ENCODE data around the gene FAXC. TPM values are rescaled to one million over a fixed set of nuclear protein-coding genes. Genes with fewer than 3 reads are reported as not detected.

The FAXC gene
- total RNA-seq, 2 experiments from 2014 or later, result not detected

DNA sequence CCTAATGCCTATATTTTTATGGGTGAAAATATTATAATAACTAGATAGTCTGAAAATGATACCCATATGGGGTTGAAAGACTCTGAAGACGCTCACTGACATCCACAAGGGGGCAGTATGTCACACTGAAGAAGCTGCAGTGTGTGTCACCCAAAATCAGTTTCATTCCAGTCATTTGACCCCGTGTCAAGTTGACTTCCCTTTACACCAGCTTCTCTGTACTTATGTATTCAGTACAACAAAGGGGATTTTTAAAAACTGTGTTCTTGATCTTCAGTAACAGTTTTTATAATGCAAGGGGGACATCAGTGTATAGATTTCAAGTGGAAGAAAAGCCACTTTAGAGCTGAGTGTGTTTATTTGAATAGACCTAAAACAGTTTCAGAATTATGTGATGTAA is 19.3 kb downstream of the FAXC start:
- ChIA-PET CTCF (interaction anchor here (0.7 to 2.1 kb wide), 8 partner anchors 9 to 316 kb away, joined by 3 to 14 read pairs (median 4); no protein-coding TSS in a partner anchor), POLR2A (interaction anchor here (1.1 kb wide), 1 partner anchor 96 kb away, joined by 4 read pairs; no protein-coding TSS in a partner anchor)
- Mint-ChIP-seq H3K27ac (no peak overlapping the region), H3K36me3 (ENCODE audit: low read depth) (no peaks in the 10 kb centered on the region), H3K4me3 (no peak overlapping the region), H3K9me3 (no peaks in the 10 kb centered on the region), H3K27me3 (peaks cover 14% of the 10 kb centered on the region), H3K4me1 (ENCODE audit: low read depth) (no peaks in the 10 kb centered on the region)
- Histone ChIP-seq H3K36me3 (ENCODE audit: insufficient read depth, low read length) (no peaks in the 10 kb centered on the region), H3K4me1 (ENCODE audit: insufficient read depth, low read length) (no peaks in the 10 kb centered on the region), H3K9me3 (ENCODE audit: control insufficient read depth in 1 of 2, insufficient read depth in 1 of 2, low read length in 2 of 2) (no peaks in the 10 kb centered on the region), H3K27me3 (ENCODE audit: control insufficient read depth in 1 of 2, insufficient read depth in 2 of 2, low read length in 2 of 2) (peaks cover 0 to 5% of the 10 kb centered on the region in 2 experiments), H3K4me3 (ENCODE audit: low read length) (no peak overlapping the region), H3K27ac (ENCODE audit: low read depth in 1 of 2, low read length in 2 of 2) (no peak overlapping the region)
- ATAC-seq (ENCODE audit: poor library complexity) (peak; percentile 54), DNase-seq (peak; percentile 6 to 74 (median 30))
- intact Hi-C loops (cut with DNase I, micrococcal nuclease), result loop anchor here (5.0 to 10.0 kb wide), 4 partner anchors 97 to 1147 kb away; partner anchors contain the start of gene PNISR (in 1 of the 2)
- TF ChIP-seq CTCF (IDR thresholded peaks at IDR 0.05), result peak; percentile 72

DNA sequence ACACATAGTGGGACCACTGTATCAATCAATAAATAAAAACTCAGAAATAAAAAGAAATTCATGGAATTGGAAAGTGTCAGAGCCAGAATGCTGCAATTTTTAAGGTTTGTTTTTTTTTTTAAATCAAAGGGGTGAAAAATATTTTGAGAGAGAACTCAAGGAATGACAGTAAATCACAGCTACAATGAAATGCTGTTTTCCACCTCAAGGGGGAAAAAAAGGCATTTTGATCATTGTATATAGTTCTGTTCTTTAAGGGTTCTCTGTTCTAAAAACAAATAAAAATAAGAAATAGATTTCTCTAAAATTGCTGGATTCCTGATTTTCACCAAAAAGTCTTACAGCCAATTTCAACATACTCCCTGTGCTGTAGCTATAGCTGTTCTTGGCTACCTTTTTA is 24.5 kb downstream of the FAXC start:
- H3K4me3 ChIP-seq (ENCODE audit: low read length), result no peak overlapping the region
- Mint-ChIP-seq H3K36me3 (ENCODE audit: low read depth) (no peaks in the 10 kb centered on the region), H3K4me3 (no peak overlapping the region), H3K27me3 (peaks cover 21% of the 10 kb centered on the region), H3K4me1 (ENCODE audit: low read depth) (no peaks in the 10 kb centered on the region), H3K27ac (no peak overlapping the region), H3K9me3 (no peaks in the 10 kb centered on the region)
- ChIA-PET CTCF (no interaction called here), POLR2A (no interaction called here)
- no peak overlapping the region for H3K27ac ChIP-seq (ENCODE audit: low read depth in 1 of 2, low read length in 2 of 2)
- H3K36me3 ChIP-seq (ENCODE audit: insufficient read depth, low read length), result no peaks in the 10 kb centered on the region
- H3K9me3 ChIP-seq (ENCODE audit: control insufficient read depth in 1 of 2, insufficient read depth in 1 of 2, low read length in 2 of 2), result no peaks in the 10 kb centered on the region
- peaks cover 7 to 14% of the 10 kb centered on the region in 2 experiments for H3K27me3 ChIP-seq (ENCODE audit: control insufficient read depth in 1 of 2, insufficient read depth in 2 of 2, low read length in 2 of 2)
- TF ChIP-seq CTCF (IDR thresholded peaks at IDR 0.05), result no peak
- DNase-seq, result no peak
- no peak for ATAC-seq (ENCODE audit: poor library complexity)
- no peaks in the 10 kb centered on the region for H3K4me1 ChIP-seq (ENCODE audit: insufficient read depth, low read length)
- intact Hi-C loops (cut with DNase I, micrococcal nuclease), result no loop called here

DNA sequence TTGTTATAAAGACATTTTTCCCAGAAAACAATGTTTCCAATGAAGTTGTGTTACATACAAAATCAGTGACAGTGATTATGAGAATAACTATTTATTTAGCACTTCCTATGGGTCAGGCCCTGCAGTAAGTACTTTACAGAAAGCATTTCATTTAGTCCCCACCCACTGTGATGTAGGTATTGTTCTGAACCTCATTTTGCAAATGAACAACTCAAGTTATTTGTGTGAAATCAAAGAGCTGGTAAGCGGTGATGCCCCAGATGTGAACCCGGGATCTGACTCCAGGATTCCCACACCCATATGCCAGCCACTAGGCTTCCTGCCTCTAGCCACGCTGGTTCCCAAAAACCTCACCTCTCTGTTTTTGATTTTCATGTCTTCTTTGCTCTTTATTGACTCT is 30.9 kb downstream of the FAXC start:
- peaks cover 25% of the 10 kb centered on the region for H3K27me3 Mint-ChIP-seq
- Histone ChIP-seq H3K4me3 (ENCODE audit: low read length) (no peak overlapping the region), H3K36me3 (ENCODE audit: insufficient read depth, low read length) (no peaks in the 10 kb centered on the region), H3K4me1 (ENCODE audit: insufficient read depth, low read length) (no peaks in the 10 kb centered on the region), H3K27ac (ENCODE audit: low read depth in 1 of 2, low read length in 2 of 2) (no peak overlapping the region), H3K9me3 (ENCODE audit: control insufficient read depth in 1 of 2, insufficient read depth in 1 of 2, low read length in 2 of 2) (no peaks in the 10 kb centered on the region), H3K27me3 (ENCODE audit: control insufficient read depth in 1 of 2, insufficient read depth in 2 of 2, low read length in 2 of 2) (peaks cover 4 to 14% of the 10 kb centered on the region in 2 experiments)
- no peak for DNase-seq
- H3K9me3 Mint-ChIP-seq, result no peaks in the 10 kb centered on the region
- H3K27ac Mint-ChIP-seq, result no peak overlapping the region
- TF ChIP-seq CTCF (IDR thresholded peaks at IDR 0.05), result no peak
- H3K36me3 Mint-ChIP-seq (ENCODE audit: low read depth), result no peaks in the 10 kb centered on the region
- CTCF ChIA-PET, result interaction anchor here (2.7 kb wide), 1 partner anchor 12 kb away, joined by 14 read pairs; no protein-coding TSS in a partner anchor
- intact Hi-C loops (cut with DNase I, micrococcal nuclease), result no loop called here
- POLR2A ChIA-PET, result no interaction called here
- no peaks in the 10 kb centered on the region for H3K4me1 Mint-ChIP-seq (ENCODE audit: low read depth)
- H3K4me3 Mint-ChIP-seq, result no peak overlapping the region
- no peak for ATAC-seq (ENCODE audit: poor library complexity)
